HG03439 (cell line): ENCODE data around the gene TCF21.

Experiments used
- ATAC-seq: cut with Tn5 transposase; IDR thresholded peaks from one replicate; pipeline ENCODE4 v1.9.1; 2021; ENCODE audit warnings: mild to moderate bottlenecking, moderate library complexity; ENCODE audit not compliant: unreplicated experiment

Gene TCF21

GRCh38 chr6:133889557-133890403, 867 bp downstream of the TCF21 start:
- no peak for ATAC-seq

- ATAC-seq = no peak
Observed at GRCh38 chr6:133890711-133891148, 1.8 kb downstream of the TCF21 start.

GRCh38 chr6:133891149-133891926, 2.4 kb downstream of the TCF21 start:
- no peak for ATAC-seq

- ATAC-seq = no peak
Observed at GRCh38 chr6:133891927-133892812, 3.3 kb downstream of the TCF21 start.

GRCh38 chr6:133892813-133893691, 4.1 kb downstream of the TCF21 start:
- ATAC-seq = no peak

GRCh38 chr6:133893946-133894345, 5.0 kb downstream of the TCF21 start:
- ATAC-seq = no peak

GRCh38 chr6:133894369-133894768, 5.5 kb downstream of the TCF21 start:
- no peak for ATAC-seq

- no peak for ATAC-seq
Observed at GRCh38 chr6:133894795-133895358, 6.0 kb downstream of the TCF21 start.

GRCh38 chr6:133895573-133896343, 6.8 kb downstream of the TCF21 start:
- ATAC-seq = no peak

- ATAC-seq = no peak
Observed at GRCh38 chr6:133896344-133896721, 7.4 kb downstream of the TCF21 start.

- no peak for ATAC-seq
Observed at GRCh38 chr6:133898263-133898662, 9.3 kb downstream of the TCF21 start.

GRCh38 chr6:133899556-133899955, 10.6 kb downstream of the TCF21 start:
- ATAC-seq = no peak

- no peak for ATAC-seq
Observed at GRCh38 chr6:133903855-133904254, 14.9 kb downstream of the TCF21 start.

GRCh38 chr6:133906050-133906449, 17.1 kb downstream of the TCF21 start:
- no peak for ATAC-seq

- ATAC-seq = peak; percentile 74
Observed at GRCh38 chr6:133916650-133917151, 27.8 kb downstream of the TCF21 start.

- ATAC-seq = no peak
Observed at GRCh38 chr6:133917781-133918180, 28.9 kb downstream of the TCF21 start.

- no peak for ATAC-seq
Observed at GRCh38 chr6:133918208-133918930, 29.5 kb downstream of the TCF21 start.

- no peak for ATAC-seq
Observed at GRCh38 chr6:133919362-133919761, 30.4 kb downstream of the TCF21 start.
